ENCODE results near the gene RFX3.

Gene RFX3

DNA sequence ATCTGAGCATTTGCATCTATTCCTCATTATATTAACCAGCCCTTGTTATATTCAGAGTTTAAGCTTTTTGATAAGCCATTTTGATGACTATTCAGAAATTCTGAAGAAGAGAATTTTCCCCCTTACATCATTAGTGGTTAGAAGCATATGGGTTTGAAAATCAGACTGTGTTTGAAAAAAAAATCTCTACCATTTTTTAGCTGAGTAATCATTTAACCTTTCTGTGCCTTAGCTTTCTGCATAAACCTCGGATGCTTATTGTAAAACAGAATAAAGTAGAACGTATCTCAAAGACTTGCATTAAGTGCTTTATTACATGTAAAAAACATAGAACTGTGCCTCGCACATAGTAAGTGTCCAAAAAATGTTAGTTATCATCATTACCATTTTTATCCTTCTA lies 278.6 kb downstream of the RFX3 start:
- no peaks in the 10 kb centered on the region for H3K27me3 Mint-ChIP-seq
- peaks cover 5% of the 10 kb centered on the region for H3K4me1 Mint-ChIP-seq (ENCODE audit: low read depth)
- H3K27ac Mint-ChIP-seq = no peak overlapping the region
- H3K9me3 Mint-ChIP-seq = no peaks in the 10 kb centered on the region
- no peak overlapping the region for H3K4me3 Mint-ChIP-seq
- H3K36me3 Mint-ChIP-seq (ENCODE audit: low read depth) = peaks cover 36% of the 10 kb centered on the region

DNA sequence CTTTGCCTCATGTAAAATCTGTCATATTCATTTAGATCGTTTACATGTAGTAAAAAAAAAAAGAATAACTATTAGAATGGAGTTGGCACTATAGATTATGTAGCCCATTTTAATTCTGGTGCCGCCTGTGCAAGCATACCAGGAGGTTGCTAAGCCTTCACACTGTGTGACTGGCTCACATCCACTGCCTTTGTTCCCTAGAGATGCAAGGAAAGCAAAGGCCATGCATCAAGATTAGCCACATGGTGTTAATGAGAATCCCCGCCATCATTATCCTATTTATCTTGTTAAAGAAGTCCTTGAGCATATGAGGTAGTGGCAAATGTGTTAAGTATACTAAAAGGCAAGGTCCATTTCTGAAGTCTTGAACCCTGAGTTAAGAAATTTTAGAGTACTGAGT lies 279.6 kb downstream of the RFX3 start:
- H3K4me1 Mint-ChIP-seq (ENCODE audit: low read depth) = peaks cover 5% of the 10 kb centered on the region
- H3K4me3 Mint-ChIP-seq = no peak overlapping the region
- H3K9me3 Mint-ChIP-seq = no peaks in the 10 kb centered on the region
- H3K27me3 Mint-ChIP-seq = no peaks in the 10 kb centered on the region
- peaks cover 33% of the 10 kb centered on the region for H3K36me3 Mint-ChIP-seq (ENCODE audit: low read depth)
- H3K27ac Mint-ChIP-seq = no peak overlapping the region

DNA sequence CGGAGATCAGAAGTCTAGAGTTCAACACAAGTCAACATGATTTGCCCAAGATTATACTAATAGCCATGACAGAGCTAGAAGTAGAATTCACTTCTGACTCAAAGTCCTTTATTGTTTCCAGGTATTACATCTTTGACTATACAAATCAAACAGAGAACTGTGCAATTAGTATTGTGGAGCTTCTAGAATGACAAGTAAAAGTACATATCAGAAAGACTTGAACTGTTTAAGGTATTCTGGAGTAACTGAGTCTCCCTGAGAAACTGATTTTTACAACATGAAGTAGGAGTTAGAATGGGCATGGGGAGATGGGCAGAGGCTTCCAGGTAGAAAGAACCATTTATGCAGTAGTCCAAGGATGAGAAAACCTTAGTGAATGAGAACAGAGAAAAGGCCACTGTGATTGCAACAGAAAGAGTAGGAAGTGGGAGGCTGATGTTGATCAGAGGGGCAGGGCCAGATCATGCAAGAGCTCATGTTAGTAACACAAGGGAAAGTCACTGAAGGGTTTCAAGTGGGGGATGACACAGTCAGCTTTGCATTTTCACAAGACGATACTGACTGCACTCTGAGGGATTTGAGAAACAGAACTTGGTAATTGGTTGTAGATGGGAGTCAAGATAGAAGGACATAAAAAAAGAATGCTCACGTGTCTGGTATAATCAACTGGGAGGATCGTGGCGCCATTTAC lies 280.7 kb downstream of the RFX3 start:
- Mint-ChIP-seq H3K36me3 (ENCODE audit: low read depth) (peaks cover 29% of the 10 kb centered on the region), H3K27ac (no peak overlapping the region), H3K27me3 (no peaks in the 10 kb centered on the region), H3K4me1 (ENCODE audit: low read depth) (peaks cover 5% of the 10 kb centered on the region), H3K9me3 (no peaks in the 10 kb centered on the region), H3K4me3 (no peak overlapping the region)

DNA sequence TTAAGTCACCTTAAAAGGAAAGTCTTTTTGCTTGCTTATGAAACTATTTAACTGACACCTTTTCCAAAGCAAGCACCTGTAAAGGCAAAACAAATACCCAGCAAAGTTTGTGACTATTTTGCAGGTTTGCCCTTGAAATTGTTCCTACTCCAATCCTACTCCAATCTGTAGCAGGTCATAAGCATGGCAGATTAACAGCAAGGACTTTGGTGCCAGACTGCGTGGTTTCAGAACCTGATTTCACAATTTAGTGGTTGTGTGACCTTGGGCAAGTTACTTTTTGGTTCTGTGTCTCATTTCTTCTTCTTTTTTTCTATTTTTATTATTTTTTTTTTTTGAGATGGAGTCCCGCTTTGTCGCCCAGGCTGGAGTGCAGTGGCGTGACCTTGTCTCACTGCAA lies 282.1 kb downstream of the RFX3 start:
- Mint-ChIP-seq H3K9me3 (no peaks in the 10 kb centered on the region), H3K36me3 (ENCODE audit: low read depth) (peaks cover 29% of the 10 kb centered on the region), H3K27ac (no peak overlapping the region)

DNA sequence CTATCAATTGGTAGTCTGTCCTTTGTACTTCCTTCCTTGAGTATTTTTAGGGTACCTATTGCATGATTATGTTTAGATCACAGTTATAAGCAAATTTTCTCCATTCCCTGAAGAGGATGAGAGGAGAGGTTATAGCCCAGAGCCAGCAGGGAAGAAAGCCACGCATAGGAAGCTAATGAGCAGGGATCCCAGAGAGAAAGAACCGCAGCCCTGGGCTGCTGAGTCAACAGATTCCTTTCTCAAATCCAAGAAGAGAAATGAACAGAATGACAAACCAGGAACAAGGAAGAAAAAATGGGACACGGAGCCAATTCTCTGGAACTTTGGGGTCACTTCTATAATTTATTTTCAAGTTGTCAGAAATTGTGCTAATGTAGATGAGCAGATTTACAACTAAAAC lies 284.5 kb downstream of the RFX3 start:
- Mint-ChIP-seq H3K36me3 (ENCODE audit: low read depth) (peaks cover 24% of the 10 kb centered on the region), H3K9me3 (no peaks in the 10 kb centered on the region), H3K27ac (no peak overlapping the region), H3K27me3 (no peaks in the 10 kb centered on the region), H3K4me1 (ENCODE audit: low read depth) (peaks cover 5% of the 10 kb centered on the region), H3K4me3 (no peak overlapping the region)

More for the DNA sequence above, 282.1 kb downstream of the RFX3 start:
- Mint-ChIP-seq H3K4me3 (no peak overlapping the region), H3K27me3 (no peaks in the 10 kb centered on the region), H3K4me1 (ENCODE audit: low read depth) (peaks cover 5% of the 10 kb centered on the region)

DNA sequence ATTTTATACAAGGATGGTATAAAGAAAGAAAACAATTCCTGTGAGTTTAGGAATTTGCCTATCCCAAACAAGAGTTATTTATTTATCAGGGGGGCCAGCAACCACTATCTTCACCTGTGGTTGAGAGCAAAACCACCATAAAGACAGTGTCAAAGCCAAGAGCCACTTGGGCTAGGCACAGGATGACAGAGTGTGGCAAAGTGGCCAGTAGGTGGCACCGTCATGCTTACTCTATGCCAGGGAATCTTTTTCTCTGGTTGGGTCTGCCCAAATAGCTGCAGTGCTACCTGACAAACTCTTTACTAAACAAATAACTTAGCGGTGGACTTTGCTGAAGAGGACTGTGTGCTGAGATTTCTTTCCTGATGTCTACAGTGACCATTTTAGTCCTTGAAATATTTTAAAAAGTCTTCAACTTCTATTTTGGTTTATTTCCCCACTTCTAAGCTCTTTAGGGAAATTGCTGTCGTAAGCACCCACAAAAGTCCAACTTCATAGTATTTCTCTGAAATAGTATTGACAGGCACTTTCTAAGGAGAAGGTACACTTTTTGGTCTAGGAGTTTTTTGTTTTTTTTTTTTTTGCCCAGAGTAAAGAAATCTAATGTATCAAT lies 285.0 kb downstream of the RFX3 start:
- no peak overlapping the region for H3K27ac Mint-ChIP-seq
- peaks cover 5% of the 10 kb centered on the region for H3K4me1 Mint-ChIP-seq (ENCODE audit: low read depth)
- peaks cover 21% of the 10 kb centered on the region for H3K36me3 Mint-ChIP-seq (ENCODE audit: low read depth)
- H3K4me3 Mint-ChIP-seq = no peak overlapping the region
- no peaks in the 10 kb centered on the region for H3K9me3 Mint-ChIP-seq
- H3K27me3 Mint-ChIP-seq = no peaks in the 10 kb centered on the region

DNA sequence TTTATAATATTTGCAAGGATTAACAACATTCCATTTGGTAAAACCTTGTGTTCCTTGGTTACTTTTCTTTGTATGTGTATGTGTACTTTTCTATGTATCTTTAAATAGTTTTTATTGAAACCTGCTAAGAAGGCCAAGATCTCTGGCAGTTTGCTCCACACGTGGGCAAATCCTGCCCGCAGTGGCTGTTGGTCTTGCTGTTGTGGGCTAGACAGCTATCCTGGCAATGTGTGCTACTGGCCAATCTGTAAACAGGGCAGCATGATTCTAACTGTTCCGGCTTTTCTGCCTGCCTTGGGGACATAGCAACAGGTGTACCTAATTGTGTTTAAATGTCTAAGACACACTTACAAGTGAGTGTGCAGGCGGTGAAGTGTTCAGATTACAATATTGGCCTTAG lies 286.6 kb downstream of the RFX3 start:
- Mint-ChIP-seq H3K27me3 (no peaks in the 10 kb centered on the region), H3K36me3 (ENCODE audit: low read depth) (peaks cover 13% of the 10 kb centered on the region), H3K27ac (no peak overlapping the region), H3K9me3 (no peaks in the 10 kb centered on the region), H3K4me1 (ENCODE audit: low read depth) (no peaks in the 10 kb centered on the region), H3K4me3 (no peak overlapping the region)

DNA sequence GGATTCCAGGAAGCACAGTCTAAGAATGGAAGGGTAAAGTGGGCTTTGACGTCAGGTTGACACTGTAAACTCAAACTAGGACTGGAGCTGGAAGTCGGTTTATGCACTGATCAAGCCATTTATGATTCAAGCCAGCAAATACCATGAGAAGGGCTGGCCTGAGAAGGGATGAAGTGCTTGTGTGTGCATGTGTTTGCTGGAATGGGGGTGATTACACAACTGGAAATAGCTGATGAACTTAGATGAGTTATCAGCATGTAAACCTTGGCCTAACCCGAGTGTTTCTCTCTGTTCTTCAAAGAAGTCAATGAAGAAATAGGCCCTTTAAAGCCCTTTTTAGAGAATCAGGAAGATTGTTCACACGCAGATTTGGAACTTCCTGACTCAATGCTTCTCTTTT lies 287.6 kb downstream of the RFX3 start:
- Mint-ChIP-seq H3K36me3 (ENCODE audit: low read depth) (peaks cover 12% of the 10 kb centered on the region), H3K4me1 (ENCODE audit: low read depth) (no peaks in the 10 kb centered on the region), H3K27ac (no peak overlapping the region), H3K27me3 (no peaks in the 10 kb centered on the region), H3K9me3 (no peaks in the 10 kb centered on the region), H3K4me3 (no peak overlapping the region)

DNA sequence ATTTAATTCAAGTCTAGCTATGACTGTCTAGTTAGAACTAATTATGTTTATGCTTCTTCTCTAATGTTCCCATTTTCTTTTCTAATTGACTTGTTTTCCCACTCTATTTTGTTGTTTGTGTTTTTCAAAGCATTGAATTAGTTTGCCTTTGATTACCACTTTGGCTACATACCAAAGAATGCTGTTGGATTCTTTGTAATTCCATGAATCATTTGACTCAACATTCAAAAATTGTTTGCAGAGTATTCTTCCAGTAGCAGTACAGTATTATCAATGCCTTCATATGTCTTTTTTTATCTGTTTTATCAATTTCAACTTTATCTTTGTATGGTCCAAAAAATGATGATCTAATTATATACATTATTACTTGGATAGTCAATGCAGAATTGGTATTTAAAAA lies 288.7 kb downstream of the RFX3 start:
- Mint-ChIP-seq H3K36me3 (ENCODE audit: low read depth) (peaks cover 12% of the 10 kb centered on the region), H3K27me3 (no peaks in the 10 kb centered on the region), H3K4me1 (ENCODE audit: low read depth) (no peaks in the 10 kb centered on the region), H3K27ac (no peak overlapping the region), H3K9me3 (no peaks in the 10 kb centered on the region), H3K4me3 (no peak overlapping the region)

DNA sequence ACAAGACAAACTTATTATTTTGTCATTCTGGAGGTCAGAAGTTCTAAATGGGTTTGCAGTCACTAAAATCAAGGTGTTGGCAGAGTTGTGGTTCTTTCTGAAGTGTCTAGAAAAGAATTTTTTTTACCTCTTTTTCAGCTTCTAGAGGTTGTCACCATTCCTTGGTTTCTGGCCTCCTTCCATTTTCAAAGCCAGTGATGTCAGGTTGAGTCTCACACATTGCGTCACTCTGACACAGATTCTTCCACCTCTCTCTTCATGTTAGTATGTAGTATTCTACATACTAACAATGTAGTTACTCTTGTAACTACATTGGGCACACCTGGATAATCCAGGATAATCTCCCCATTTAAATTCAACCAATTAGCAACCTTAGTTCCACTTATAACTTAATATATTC lies 290.3 kb downstream of the RFX3 start:
- H3K4me1 Mint-ChIP-seq (ENCODE audit: low read depth) = no peaks in the 10 kb centered on the region
- no peaks in the 10 kb centered on the region for H3K9me3 Mint-ChIP-seq
- peaks cover 12% of the 10 kb centered on the region for H3K36me3 Mint-ChIP-seq (ENCODE audit: low read depth)
- H3K27ac Mint-ChIP-seq = no peak overlapping the region
- H3K27me3 Mint-ChIP-seq = no peaks in the 10 kb centered on the region
- no peak overlapping the region for H3K4me3 Mint-ChIP-seq

DNA sequence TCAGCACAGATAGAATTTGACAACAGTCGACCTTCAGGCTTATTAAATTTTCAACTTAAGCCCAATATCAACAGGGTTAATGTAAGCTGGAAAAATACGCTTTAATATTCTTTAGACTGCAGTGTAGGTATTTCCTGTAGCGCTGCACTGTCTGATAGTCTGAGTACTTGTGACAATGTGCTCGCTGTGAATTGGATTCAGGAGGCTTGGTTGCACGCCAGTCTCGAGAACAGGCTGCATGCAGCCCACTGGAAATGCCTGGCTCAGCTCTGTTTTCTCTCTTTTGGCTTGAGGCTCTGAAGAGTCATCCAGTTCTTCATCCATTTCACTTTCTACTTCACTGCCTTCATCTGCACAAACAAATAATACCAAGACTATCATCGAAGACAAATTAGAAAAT lies 300.9 kb downstream of the RFX3 start:
- Mint-ChIP-seq H3K27me3 (no peaks in the 10 kb centered on the region), H3K27ac (no peak overlapping the region), H3K36me3 (ENCODE audit: low read depth) (peaks cover 23% of the 10 kb centered on the region), H3K4me3 (no peak overlapping the region), H3K4me1 (ENCODE audit: low read depth) (no peaks in the 10 kb centered on the region), H3K9me3 (no peaks in the 10 kb centered on the region)

DNA sequence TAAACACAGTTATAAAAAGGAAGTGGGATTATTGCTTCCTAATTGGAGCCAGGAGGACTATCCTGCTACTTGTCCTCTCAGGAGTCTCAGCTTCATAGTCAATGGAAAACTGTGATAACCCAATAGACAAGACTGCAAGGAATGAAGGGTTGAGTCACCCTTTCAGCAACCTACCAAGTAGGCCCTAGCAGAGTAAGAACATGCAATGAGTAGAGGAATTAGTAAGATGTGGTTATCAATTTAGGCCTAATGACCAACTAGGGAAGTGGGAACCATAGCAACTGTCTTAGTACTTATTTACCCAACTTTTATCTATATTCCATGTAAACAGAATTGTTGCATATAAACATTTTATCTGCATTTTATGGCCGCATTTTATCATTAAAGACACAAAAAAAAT lies 310.1 kb downstream of the RFX3 start:
- no peak overlapping the region for H3K27ac Mint-ChIP-seq
- no peak overlapping the region for H3K4me3 Mint-ChIP-seq
- no peaks in the 10 kb centered on the region for H3K9me3 Mint-ChIP-seq
- H3K27me3 Mint-ChIP-seq = peaks cover 11% of the 10 kb centered on the region
- H3K4me1 Mint-ChIP-seq (ENCODE audit: low read depth) = no peaks in the 10 kb centered on the region
- H3K36me3 Mint-ChIP-seq (ENCODE audit: low read depth) = no peaks in the 10 kb centered on the region

DNA sequence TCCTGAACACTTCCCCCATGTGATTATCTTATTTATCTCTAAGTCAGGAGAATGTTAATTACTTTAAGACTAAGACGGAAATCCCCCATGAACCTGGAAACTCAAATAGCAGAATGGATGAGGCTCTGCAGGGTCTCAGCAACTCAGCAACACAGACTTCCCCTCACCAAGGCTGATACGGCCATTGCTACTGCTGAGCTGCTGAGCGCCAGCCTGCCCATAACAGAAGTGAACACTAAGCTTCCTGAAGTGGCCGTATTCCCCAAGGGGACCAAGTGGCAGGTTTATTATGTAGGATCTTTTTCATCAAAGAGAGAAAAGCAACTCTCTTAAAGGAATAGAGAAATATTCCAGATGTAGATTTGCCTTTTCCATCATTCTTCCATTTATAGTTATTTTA lies 311.1 kb downstream of the RFX3 start:
- H3K9me3 Mint-ChIP-seq = no peaks in the 10 kb centered on the region
- no peak overlapping the region for H3K27ac Mint-ChIP-seq
- no peak overlapping the region for H3K4me3 Mint-ChIP-seq
- no peaks in the 10 kb centered on the region for H3K4me1 Mint-ChIP-seq (ENCODE audit: low read depth)
- no peaks in the 10 kb centered on the region for H3K36me3 Mint-ChIP-seq (ENCODE audit: low read depth)
- H3K27me3 Mint-ChIP-seq = peaks cover 14% of the 10 kb centered on the region

DNA sequence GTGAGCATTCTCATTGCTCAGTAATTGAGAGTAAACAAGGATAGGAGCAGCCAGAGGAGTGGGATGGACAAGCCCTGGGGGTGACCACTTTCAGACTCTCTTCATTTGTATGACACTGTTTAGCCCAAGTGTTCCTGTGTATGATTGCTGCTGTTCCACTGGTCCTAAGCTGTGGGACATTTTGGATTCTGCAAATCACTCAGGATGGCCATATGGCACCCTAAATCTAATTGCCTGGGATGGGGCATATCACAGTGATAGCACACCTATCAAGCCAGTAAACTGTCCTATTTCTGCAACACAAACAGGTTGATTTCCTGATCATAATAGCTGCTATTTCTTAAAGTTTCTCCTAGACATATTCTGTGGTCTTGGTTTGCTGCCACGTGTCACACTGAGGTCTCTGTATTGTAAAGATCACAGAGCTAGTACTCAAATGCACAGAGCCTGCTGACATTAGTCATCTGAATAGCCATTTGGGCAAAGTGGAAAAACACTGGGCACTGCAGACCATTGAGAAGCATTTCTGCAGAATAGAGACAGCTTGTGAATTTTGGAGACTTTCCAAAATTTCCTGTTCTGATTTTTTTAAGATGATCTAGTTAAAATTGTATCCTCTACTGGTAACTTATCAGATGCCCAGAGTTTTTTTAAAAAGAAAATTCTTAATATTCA lies 320.2 kb downstream of the RFX3 start:
- H3K9me3 Mint-ChIP-seq = no peaks in the 10 kb centered on the region
- H3K27me3 Mint-ChIP-seq = peaks cover 7% of the 10 kb centered on the region
- no peaks in the 10 kb centered on the region for H3K4me1 Mint-ChIP-seq (ENCODE audit: low read depth)
- no peaks in the 10 kb centered on the region for H3K36me3 Mint-ChIP-seq (ENCODE audit: low read depth)
- no peak overlapping the region for H3K27ac Mint-ChIP-seq
- no peak overlapping the region for H3K4me3 Mint-ChIP-seq

DNA sequence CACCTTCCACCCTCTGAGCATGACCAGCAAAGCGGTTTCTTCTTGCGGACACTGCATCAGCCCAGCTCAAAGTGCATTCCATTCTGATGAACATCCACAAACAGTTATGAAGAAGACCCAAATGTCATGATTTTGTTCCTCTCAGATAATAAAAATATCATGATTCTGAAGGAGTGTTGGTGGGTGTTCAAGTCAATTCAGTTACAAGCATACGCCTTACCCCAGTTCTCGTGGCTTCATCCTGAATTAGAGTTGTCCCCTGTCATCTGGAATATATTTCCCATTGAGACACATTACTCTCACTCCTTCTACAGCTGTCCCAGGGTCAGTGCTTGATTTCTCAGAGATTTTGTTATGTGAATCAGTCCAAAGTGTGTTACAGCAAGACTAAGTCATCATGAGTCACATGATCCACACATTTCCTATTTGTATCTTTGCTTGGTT lies 325.4 kb downstream of the RFX3 start:
- Mint-ChIP-seq H3K27me3 (no peaks in the 10 kb centered on the region), H3K27ac (no peak overlapping the region), H3K4me1 (ENCODE audit: low read depth) (no peaks in the 10 kb centered on the region), H3K36me3 (ENCODE audit: low read depth) (no peaks in the 10 kb centered on the region), H3K9me3 (no peaks in the 10 kb centered on the region), H3K4me3 (no peak overlapping the region)
